NOMO-1 treated with dmso at 0.1 percent for 144 hours (cell line): Measurements from ENCODE around the gene SIAH1.
"Not testable (repeated sequence)": the region's sequence is repeated elsewhere in the genome, so short reads cannot be mapped to it uniquely, and the experiment has no call there.

Experiments used
- DNase-seq: peaks from one replicate; lab custom pipeline; 2025; ENCODE audit not compliant: unreplicated experiment; lab: John Stamatoyannopoulos, UW

Gene SIAH1

GRCh38 chr16:48385253-48386150 is at the start of gene SIAH1:
Gene SIAH1 (minus strand): TSS chr16:48385413. CDS start chr16:48362428, 22,985 bp downstream.
- peak; percentile 53 for DNase-seq

GRCh38 chr16:48434653-48435317 is 49.6 kb upstream of the SIAH1 start:
- DNase-seq = peak; percentile 36

GRCh38 chr16:48433850-48434530 is 48.8 kb upstream of the SIAH1 start:
- peak; percentile 2 for DNase-seq

- no peak for DNase-seq
Measured at GRCh38 chr16:48433116-48433849, 48.1 kb upstream of the SIAH1 start.

- peak; percentile 44 for DNase-seq
Measured at GRCh38 chr16:48432136-48432535, 46.9 kb upstream of the SIAH1 start.

- DNase-seq = no peak
Measured at GRCh38 chr16:48430890-48431289, 45.7 kb upstream of the SIAH1 start.

GRCh38 chr16:48426244-48427141 is 41.3 kb upstream of the SIAH1 start:
- no peak for DNase-seq

GRCh38 chr16:48422537-48422936 is 37.3 kb upstream of the SIAH1 start:
- no peak for DNase-seq

GRCh38 chr16:48421741-48422140 is 36.5 kb upstream of the SIAH1 start:
- no peak for DNase-seq

- no peak for DNase-seq
Measured at GRCh38 chr16:48420437-48420836, 35.2 kb upstream of the SIAH1 start.

- DNase-seq = not testable (repeated sequence)
Measured at GRCh38 chr16:48416617-48417016, 31.4 kb upstream of the SIAH1 start.

GRCh38 chr16:48413272-48413671 is 28.1 kb upstream of the SIAH1 start:
- no peak for DNase-seq

- DNase-seq = peak; percentile 11
Measured at GRCh38 chr16:48409839-48410632, 24.8 kb upstream of the SIAH1 start.

GRCh38 chr16:48408688-48409087 is 23.5 kb upstream of the SIAH1 start:
- DNase-seq = no peak

- DNase-seq = no peak
Measured at GRCh38 chr16:48405907-48406306, 20.7 kb upstream of the SIAH1 start.

- no peak for DNase-seq
Measured at GRCh38 chr16:48405153-48405552, 19.9 kb upstream of the SIAH1 start.

- not testable (repeated sequence) for DNase-seq
Measured at GRCh38 chr16:48402547-48402946, 17.3 kb upstream of the SIAH1 start.

- DNase-seq = no peak
Measured at GRCh38 chr16:48395375-48395774, 10.2 kb upstream of the SIAH1 start.

- no peak for DNase-seq
Measured at GRCh38 chr16:48394355-48394703, 9.1 kb upstream of the SIAH1 start.
